HG03095 (cell line): ENCODE results near the gene LDB1.
A peak's percentile ranks its signal among the peaks of the same experiment; 100 is the strongest.

ENCODE experiments used
- ATAC-seq: cut with Tn5 transposase; IDR thresholded peaks from one replicate; pipeline ENCODE4 v1.9.1; 2021; ENCODE audit warnings: moderate library complexity; ENCODE audit not compliant: unreplicated experiment

The LDB1 gene

GRCh38 chr10:102065561-102066398, 54.4 kb downstream of the LDB1 start:
- ATAC-seq, result peak; percentile 12

GRCh38 chr10:102064868-102065560, 55.2 kb downstream of the LDB1 start, which contains the start of gene HPS6:
Gene HPS6, plus strand, starts transcription at chr10:102065349. Its CDS starts 126 bp downstream, at chr10:102065475.
- ATAC-seq, result peak; percentile 95

DNA sequence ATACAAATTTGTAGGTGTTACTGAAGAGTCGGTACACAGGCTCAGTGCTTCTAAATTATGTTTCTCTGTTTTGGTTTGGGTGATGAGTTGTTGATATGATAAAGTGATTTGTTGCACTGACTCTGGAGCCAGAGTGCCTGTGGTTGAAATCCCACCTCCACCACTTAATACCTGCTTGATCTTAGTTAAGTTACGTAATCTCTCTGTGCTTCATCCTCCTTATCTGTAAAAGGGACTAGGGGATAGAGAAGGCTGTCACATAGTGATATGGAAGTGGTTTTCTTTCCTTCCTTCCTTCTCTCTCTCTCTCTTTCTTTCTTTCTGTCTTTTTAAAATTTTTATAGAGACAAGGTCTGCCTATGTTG, 55.7 kb downstream of the LDB1 start:
- ATAC-seq, result no peak

DNA sequence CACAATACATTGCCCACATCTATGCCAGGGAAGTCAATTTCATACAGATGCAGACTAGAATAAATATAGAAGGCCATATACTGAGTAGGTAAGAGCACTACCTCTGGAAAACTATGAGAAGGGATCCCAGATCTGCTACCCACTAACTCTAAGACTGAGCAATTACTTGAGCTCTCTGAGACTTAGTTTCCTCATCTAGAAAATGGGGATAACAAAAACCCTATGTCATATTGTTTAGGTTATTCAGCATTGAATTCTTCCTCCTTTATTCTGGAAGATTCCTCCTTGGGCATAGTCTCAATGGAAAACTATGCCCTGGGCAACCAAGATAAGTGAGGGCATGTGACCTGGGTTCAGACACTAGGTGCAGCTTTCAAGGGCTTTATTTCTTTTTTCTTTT, 60.2 kb downstream of the LDB1 start:
- no peak for ATAC-seq
